Endothelial cell of umbilical vein (primary cell): Measurements from ENCODE around the gene SNRPN. TPM values are rescaled to one million over a fixed set of nuclear protein-coding genes. Genes with fewer than 3 reads are reported as not detected.

Experiments used
- BruUV-seq: library from RNA; stranded (reverse); fragments of 400-500 nt; replicated peaks from 2 replicates; lab custom pipeline; 2021; lab: Mats Ljungman, UMichigan
- CTCF ChIA-PET: fragments of 300-600, 350-600 bp; sonication (Branson Sonifier 250); formaldehyde crosslinking; loops from one replicate; lab custom pipeline; 2021; ENCODE audit warnings: antibody characterized with exemption, inconsistent platforms; lab: Charles Lee
- POLR2A ChIA-PET: fragments of 300-600, 350-600 bp; sonication (Branson Sonifier 250); formaldehyde crosslinking; loops from one replicate; lab custom pipeline; 2021; ENCODE audit warnings: antibody characterized with exemption, inconsistent platforms; lab: Charles Lee
- DNase-seq: peaks from one replicate; pipeline ENCODE4 v3.0.0-alpha.2; 2011; ENCODE audit warnings: low read depth, low spot score
- FAIRE-seq: peaks from 2 replicates; lab custom pipeline; 2011; peaks lifted over from hg19 to GRCh38; lab: Jason Lieb, UNC
- H2AFZ ChIP-seq: 2 replicates; pipeline ENCODE4 v1.6.0; 2012; ENCODE audit warnings: low read depth, low read length, control low read depth, inconsistent platforms
- H3K27ac ChIP-seq: 2 replicates; pipeline ENCODE4 v1.5.1; 2011; ENCODE audit warnings: low read depth, mild to moderate bottlenecking, control low read depth, low read length, moderate library complexity; ENCODE audit not compliant: insufficient read depth
- H3K27me3 ChIP-seq, 2 experiments: 2 replicates each; pipeline versions ENCODE4 v1.6.0 to v1.6.1; 2011; ENCODE audit warnings: low read length in 2 of 2, mixed read lengths in 1 of 2; ENCODE audit not compliant: control insufficient read depth in 2 of 2, insufficient read depth in 2 of 2
- H3K36me3 ChIP-seq, 2 experiments: 2 replicates in 1 of 2; 3 replicates in 1 of 2; pipeline ENCODE4 v1.5.1; 2011; ENCODE audit warnings: low read length in 2 of 2, mild to moderate bottlenecking in 1 of 2, moderate library complexity in 1 of 2; ENCODE audit not compliant: control insufficient read depth in 2 of 2, insufficient read depth in 2 of 2; ENCODE audit errors: extremely low read depth in 1 of 2
- H3K4me1 ChIP-seq: 3 replicates; pipeline ENCODE4 v1.5.1; 2011; ENCODE audit warnings: mild to moderate bottlenecking, low read length; ENCODE audit not compliant: control insufficient read depth, insufficient read depth; ENCODE audit errors: extremely low read depth
- H3K4me2 ChIP-seq: 2 replicates; pipeline ENCODE4 v1.6.1; 2011; ENCODE audit warnings: low read length, control low read depth, mixed read lengths; ENCODE audit not compliant: insufficient read depth
- H3K4me3 ChIP-seq, 3 experiments: fragments of 200-600 bp in 1 of 3; sonication (generic), shearing (Covaris generic) in 1 of 3; replicated peaks in 1 of 3; 2 replicates each; pipeline ENCODE4 v1.5.1; 2011 to 2016; ENCODE audit warnings: control low read depth in 3 of 3, low read length in 3 of 3, mild to moderate bottlenecking in 2 of 3, inconsistent platforms in 1 of 3, low read depth in 1 of 3, moderate library complexity in 1 of 3; ENCODE audit not compliant: insufficient read depth in 1 of 3
- H3K79me2 ChIP-seq: 2 replicates; pipeline ENCODE4 v1.6.0; 2012; ENCODE audit warnings: low read length, inconsistent platforms; ENCODE audit not compliant: control insufficient read depth, insufficient read depth
- H3K9ac ChIP-seq: replicated peaks from 2 replicates; pipeline ENCODE3; 2011; ENCODE audit warnings: low read length, control low read depth; ENCODE audit not compliant: insufficient read depth; ENCODE audit errors: extremely low read depth
- H3K9me1 ChIP-seq: replicated peaks from 3 replicates; pipeline ENCODE4 v1.6.0; 2011; ENCODE audit warnings: mild to moderate bottlenecking, low read length; ENCODE audit not compliant: control insufficient read depth, insufficient read depth; ENCODE audit errors: extremely low read depth
- H3K9me3 ChIP-seq: replicated peaks from 2 replicates; pipeline ENCODE4 v1.5.1; 2012; ENCODE audit warnings: low read length, inconsistent platforms; ENCODE audit not compliant: control insufficient read depth, insufficient read depth
- H4K20me1 ChIP-seq: replicated peaks from 2 replicates; pipeline ENCODE3; 2011; ENCODE audit warnings: mild to moderate bottlenecking, low read length; ENCODE audit not compliant: control insufficient read depth, insufficient read depth; ENCODE audit errors: extremely low read depth
- EZH2 ChIP-seq: IDR thresholded peaks from 2 replicates; pipeline ENCODE4 v1.6.1; 2012; ENCODE audit warnings: borderline replicate concordance, low read depth, mild to moderate bottlenecking, moderate library complexity, low read length, inconsistent platforms; ENCODE audit not compliant: severe bottlenecking
- FOS ChIP-seq: IDR thresholded peaks from 2 replicates; pipeline ENCODE4 v1.6.1; 2011; ENCODE audit warnings: mild to moderate bottlenecking, low read length, moderate library complexity, borderline replicate concordance; ENCODE audit not compliant: insufficient read depth
- GATA2 ChIP-seq: IDR thresholded peaks from 2 replicates; pipeline ENCODE4 v1.7.0; 2011; ENCODE audit warnings: low read depth, mild to moderate bottlenecking, moderate library complexity, mixed read lengths, low read length; ENCODE audit not compliant: insufficient read length, insufficient read depth
- JUN ChIP-seq: IDR thresholded peaks from 2 replicates; pipeline ENCODE4 v1.6.1; 2011; ENCODE audit warnings: borderline replicate concordance, low read depth; ENCODE audit not compliant: insufficient read length, insufficient read depth
- POLR2AphosphoS5 ChIP-seq: IDR thresholded peaks from 2 replicates; pipeline ENCODE4 v1.6.1; 2012; ENCODE audit warnings: low read depth, mild to moderate bottlenecking, control low read depth, low read length, moderate library complexity; ENCODE audit not compliant: insufficient read depth
- dilution Hi-C: fragments of 300-500 bp; cut with MboI; formaldehyde crosslinking; loops from one replicate; pipeline ENCODE4 v1.15.0; 2019; ENCODE audit warnings: low sequenced_read_pairs; ENCODE audit not compliant: extremely low pct_ligation_motif_present
- intact Hi-C: fragments of 100-400 bp; cut with micrococcal nuclease; formaldehyde crosslinking; loops from one replicate; pipeline ENCODE4 v1.10.0; 2022
- polyA plus RNA-seq, 4 experiments: library from polyadenylated mRNA; depleted of rRNA in 3 of 4; stranded (reverse) in 3 of 4; unstranded in 1 of 4; fragments of >200 nt; gene quantifications; 2 replicates each; pipeline versions ENCODE4 v1.2.1 to v1.2.3, GENCODE V29; 2011 to 2012; ENCODE audit warnings: missing spikeins in 1 of 4
- total RNA-seq: library from RNA; stranded (reverse); gene quantifications from 2 replicates; pipeline ENCODE4 v1.2.3, GENCODE V29; 2021

The SNRPN gene
- total and polyA plus RNA-seq, 2 donors (not counting 3 experiments of a cell fraction or from before 2014, with no cell fraction given): 103 to 163 TPM

DNA sequence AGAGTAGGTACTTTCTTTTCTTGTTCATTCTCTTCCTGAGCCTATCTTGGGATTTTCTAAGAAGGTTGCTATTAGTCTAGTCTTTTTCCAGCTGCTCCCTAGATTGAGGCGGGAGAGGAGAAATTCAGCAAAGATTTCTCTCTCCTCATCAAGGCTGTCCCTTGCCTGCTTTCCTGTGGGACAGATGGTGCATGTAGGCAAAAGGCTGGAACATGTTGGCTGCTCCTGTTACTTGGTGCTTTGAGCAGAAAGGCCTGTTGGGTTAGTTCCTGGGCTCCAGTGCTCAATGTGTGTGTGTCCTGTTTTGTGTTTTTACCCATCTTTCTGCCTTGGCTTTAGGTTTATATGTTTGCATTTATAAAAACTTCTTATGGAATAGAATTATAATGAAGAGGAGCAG lies 9.1 kb upstream of the SNRPN start:
- no peaks in the 10 kb centered on the region for H3K27me3 ChIP-seq
- CTCF ChIA-PET: no interaction called here
- H3K4me3 ChIP-seq: no peak overlapping the region
- BruUV-seq: no TSS peak
- no peak for TF ChIP-seq POLR2AphosphoS5
- no peak for TF ChIP-seq FOS
- no peak overlapping the region for H3K9ac ChIP-seq
- H2AFZ ChIP-seq: no peak overlapping the region
- POLR2A ChIA-PET: no interaction called here
- no peak for FAIRE-seq
- DNase-seq: no peak
- H3K36me3 ChIP-seq: no peaks in the 10 kb centered on the region
- H3K9me3 ChIP-seq: no peaks in the 10 kb centered on the region
- peaks cover 2% of the 10 kb centered on the region for H3K4me1 ChIP-seq
- no peaks in the 10 kb centered on the region for H4K20me1 ChIP-seq
- H3K79me2 ChIP-seq: no peaks in the 10 kb centered on the region
- intact Hi-C loops: loop anchor here (1.0 kb wide), 1 partner anchor 10 kb away; no protein-coding TSS in a partner anchor
- dilution Hi-C loops: no loop called here
- H3K4me2 ChIP-seq: no peak overlapping the region
- H3K9me1 ChIP-seq: no peaks in the 10 kb centered on the region
- no peak overlapping the region for H3K27ac ChIP-seq

DNA sequence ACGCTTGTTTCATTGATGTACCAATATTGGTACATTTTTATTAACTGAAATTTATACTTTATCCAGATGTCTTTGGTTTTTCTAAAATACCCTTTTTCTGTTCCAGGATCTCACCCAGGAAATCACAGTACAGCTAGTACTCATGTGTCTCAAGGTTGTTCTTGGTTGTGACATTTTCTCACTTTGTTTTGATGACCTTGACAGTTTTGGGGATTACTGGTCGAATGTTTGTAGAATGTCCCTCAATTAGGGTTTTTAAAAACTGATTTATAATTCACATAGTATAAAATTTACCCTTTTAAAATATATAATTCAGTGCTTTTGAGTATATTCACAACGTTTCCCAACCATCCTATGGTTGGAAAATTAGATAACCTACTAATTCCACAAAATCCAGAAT lies 6.3 kb upstream of the SNRPN start:
- Histone ChIP-seq H2AFZ (no peak overlapping the region), H3K9me1 (no peaks in the 10 kb centered on the region), H4K20me1 (no peaks in the 10 kb centered on the region), H3K4me3 (no peak overlapping the region), H3K27me3 (no peaks in the 10 kb centered on the region), H3K9me3 (no peaks in the 10 kb centered on the region), H3K4me1 (peaks cover 2% of the 10 kb centered on the region), H3K4me2 (no peak overlapping the region), H3K9ac (no peak overlapping the region), H3K27ac (no peak overlapping the region), H3K79me2 (no peaks in the 10 kb centered on the region), H3K36me3 (no peaks in the 10 kb centered on the region)
- dilution Hi-C loops (no loop called here), intact Hi-C loops (no loop called here)
- FAIRE-seq (no peak), DNase-seq (no peak)
- ChIA-PET POLR2A (no interaction called here), CTCF (no interaction called here)
- no TSS peak for BruUV-seq
- TF ChIP-seq EZH2: no peak
- TF ChIP-seq JUN: no peak
- no peak for TF ChIP-seq GATA2
- TF ChIP-seq FOS: no peak
